Osteoblast (primary cell): ENCODE results near the gene SMARCA4. TPM values are rescaled to one million over a fixed set of nuclear protein-coding genes. Genes with fewer than 3 reads are reported as not detected.

Source experiments
- DNase-seq: peaks from one replicate; pipeline ENCODE4 v3.0.0; 2011; ENCODE audit warnings: low spot score, mixed read lengths; ENCODE audit not compliant: insufficient read length; ENCODE audit errors: missing footprints
- H2AFZ ChIP-seq: 2 replicates; pipeline ENCODE4 v1.6.0; 2011; ENCODE audit warnings: mild to moderate bottlenecking, low read length
- H3K27ac ChIP-seq: 2 replicates; pipeline ENCODE4 v1.5.1; 2011; ENCODE audit warnings: mild to moderate bottlenecking, low read depth, low read length, moderate library complexity
- H3K27me3 ChIP-seq: 2 replicates; pipeline ENCODE4 v1.6.0; 2012; ENCODE audit warnings: mild to moderate bottlenecking, control low read depth, inconsistent platforms, low read length, moderate library complexity; ENCODE audit not compliant: insufficient read depth
- H3K36me3 ChIP-seq: 2 replicates; pipeline ENCODE4 v1.5.1; 2011; ENCODE audit warnings: mild to moderate bottlenecking, low read length, control low read depth, moderate library complexity; ENCODE audit not compliant: insufficient read depth
- H3K4me1 ChIP-seq: 2 replicates; pipeline ENCODE4 v1.5.1; 2011; ENCODE audit warnings: mild to moderate bottlenecking, low read length, control low read depth, moderate library complexity; ENCODE audit not compliant: insufficient read depth
- H3K4me2 ChIP-seq: 2 replicates; pipeline ENCODE4 v1.6.0; 2011; ENCODE audit warnings: mild to moderate bottlenecking, low read length; ENCODE audit not compliant: insufficient read depth
- H3K4me3 ChIP-seq: fragments of 200-600 bp; sonication (generic); 3 replicates; pipeline ENCODE4 v1.5.1; 2012; ENCODE audit warnings: mild to moderate bottlenecking, low read length, inconsistent platforms; ENCODE audit not compliant: insufficient read depth
- H3K79me2 ChIP-seq: 2 replicates; pipeline ENCODE4 v1.6.0; 2012; ENCODE audit warnings: mild to moderate bottlenecking, low read length, control low read depth, inconsistent platforms; ENCODE audit not compliant: insufficient read depth
- H3K9me3 ChIP-seq: 2 replicates; pipeline ENCODE4 v1.5.1; 2011; ENCODE audit warnings: low read depth, low read length, control low read depth
- H4K20me1 ChIP-seq: 2 replicates; pipeline ENCODE4 v1.6.0; 2012; ENCODE audit warnings: mild to moderate bottlenecking, low read length, control low read depth; ENCODE audit not compliant: insufficient read depth
- CTCF ChIP-seq: IDR thresholded peaks from 2 replicates; pipeline ENCODE4 v1.5.1; 2011; ENCODE audit warnings: mild to moderate bottlenecking, low read depth, low read length, moderate library complexity; ENCODE audit errors: extremely low read depth
- total RNA-seq: library from RNA; depleted of rRNA; stranded (reverse); fragments of >200 nt; gene quantifications from 2 replicates; pipeline ENCODE4 v1.2.3, GENCODE V29; 2012

Gene SMARCA4
- total RNA-seq, 1 donor, result 52.8 TPM

GRCh38 chr19:11063434-11063833, 102.6 kb downstream of the SMARCA4 start:
- no peak for TF ChIP-seq CTCF
- Histone ChIP-seq H4K20me1 (no peaks in the 10 kb centered on the region), H3K79me2 (no peaks in the 10 kb centered on the region), H3K4me2 (no peak overlapping the region), H3K27ac (no peak overlapping the region), H3K4me1 (peaks cover 4% of the 10 kb centered on the region), H3K4me3 (no peak overlapping the region), H3K9me3 (peaks cover 3% of the 10 kb centered on the region), H3K27me3 (no peaks in the 10 kb centered on the region), H3K36me3 (peaks cover 53% of the 10 kb centered on the region), H2AFZ (no peak overlapping the region)
- no peak for DNase-seq

DNA sequence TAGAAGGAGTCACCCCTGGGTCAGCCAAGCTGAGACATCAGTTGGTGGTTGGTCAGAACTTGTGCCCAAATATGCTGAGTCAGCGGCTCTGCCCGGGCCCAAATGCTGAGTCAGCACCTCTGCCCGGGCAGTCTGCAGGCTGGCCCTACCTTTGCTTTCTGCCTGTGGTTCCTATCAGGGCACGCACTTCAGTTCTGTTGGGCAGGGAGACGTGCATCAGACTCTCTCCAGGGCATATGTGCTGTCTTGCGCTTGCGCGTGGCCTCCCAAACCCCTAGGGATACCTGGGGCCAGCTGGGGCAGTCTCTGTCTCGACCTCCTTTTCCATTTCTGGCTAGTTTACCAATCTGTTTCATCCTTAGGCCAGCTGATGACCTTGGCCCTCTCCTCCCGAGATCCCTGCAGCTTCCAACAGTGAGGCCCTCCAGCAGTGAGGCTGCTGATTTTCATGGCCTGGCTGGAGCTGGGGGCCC, 104.0 kb downstream of the SMARCA4 start:
- peaks cover 46% of the 10 kb centered on the region for H3K36me3 ChIP-seq
- H3K79me2 ChIP-seq, result no peaks in the 10 kb centered on the region
- H4K20me1 ChIP-seq, result no peaks in the 10 kb centered on the region
- H3K4me1 ChIP-seq, result peaks cover 4% of the 10 kb centered on the region
- H2AFZ ChIP-seq, result no peak overlapping the region
- H3K27ac ChIP-seq, result no peak overlapping the region
- peak; percentile 96 for DNase-seq
- H3K4me2 ChIP-seq, result no peak overlapping the region
- no peak overlapping the region for H3K4me3 ChIP-seq
- peaks cover 3% of the 10 kb centered on the region for H3K9me3 ChIP-seq
- no peaks in the 10 kb centered on the region for H3K27me3 ChIP-seq
- no peak for TF ChIP-seq CTCF

- TF ChIP-seq CTCF, result no peak
- no peaks in the 10 kb centered on the region for H3K79me2 ChIP-seq
- no peak overlapping the region for H2AFZ ChIP-seq
- H3K4me2 ChIP-seq, result no peak overlapping the region
- peak; percentile 31 for DNase-seq
- H3K27me3 ChIP-seq, result no peaks in the 10 kb centered on the region
- H3K27ac ChIP-seq, result no peak overlapping the region
- peaks cover 4% of the 10 kb centered on the region for H3K4me1 ChIP-seq
- no peaks in the 10 kb centered on the region for H4K20me1 ChIP-seq
- H3K4me3 ChIP-seq, result no peak overlapping the region
- H3K9me3 ChIP-seq, result peaks cover 3% of the 10 kb centered on the region
- H3K36me3 ChIP-seq, result peaks cover 36% of the 10 kb centered on the region
Observed at GRCh38 chr19:11066326-11066725, 105.5 kb downstream of the SMARCA4 start.

GRCh38 chr19:11067356-11068113, 106.7 kb downstream of the SMARCA4 start:
- H3K27me3 ChIP-seq, result no peaks in the 10 kb centered on the region
- no peak for TF ChIP-seq CTCF
- peaks cover 26% of the 10 kb centered on the region for H3K36me3 ChIP-seq
- H4K20me1 ChIP-seq, result no peaks in the 10 kb centered on the region
- peaks cover 3% of the 10 kb centered on the region for H3K9me3 ChIP-seq
- H3K27ac ChIP-seq, result no peak overlapping the region
- DNase-seq, result peak; percentile 76
- H3K79me2 ChIP-seq, result no peaks in the 10 kb centered on the region
- H2AFZ ChIP-seq, result no peak overlapping the region
- no peak overlapping the region for H3K4me3 ChIP-seq
- H3K4me1 ChIP-seq, result peaks cover 4% of the 10 kb centered on the region
- no peak overlapping the region for H3K4me2 ChIP-seq
